ENCODE measurements around the gene CPD.
"Not testable (repeated sequence)": the region's sequence is repeated elsewhere in the genome, so short reads cannot be mapped to it uniquely, and the experiment has no call there.

CPD gene

DNA sequence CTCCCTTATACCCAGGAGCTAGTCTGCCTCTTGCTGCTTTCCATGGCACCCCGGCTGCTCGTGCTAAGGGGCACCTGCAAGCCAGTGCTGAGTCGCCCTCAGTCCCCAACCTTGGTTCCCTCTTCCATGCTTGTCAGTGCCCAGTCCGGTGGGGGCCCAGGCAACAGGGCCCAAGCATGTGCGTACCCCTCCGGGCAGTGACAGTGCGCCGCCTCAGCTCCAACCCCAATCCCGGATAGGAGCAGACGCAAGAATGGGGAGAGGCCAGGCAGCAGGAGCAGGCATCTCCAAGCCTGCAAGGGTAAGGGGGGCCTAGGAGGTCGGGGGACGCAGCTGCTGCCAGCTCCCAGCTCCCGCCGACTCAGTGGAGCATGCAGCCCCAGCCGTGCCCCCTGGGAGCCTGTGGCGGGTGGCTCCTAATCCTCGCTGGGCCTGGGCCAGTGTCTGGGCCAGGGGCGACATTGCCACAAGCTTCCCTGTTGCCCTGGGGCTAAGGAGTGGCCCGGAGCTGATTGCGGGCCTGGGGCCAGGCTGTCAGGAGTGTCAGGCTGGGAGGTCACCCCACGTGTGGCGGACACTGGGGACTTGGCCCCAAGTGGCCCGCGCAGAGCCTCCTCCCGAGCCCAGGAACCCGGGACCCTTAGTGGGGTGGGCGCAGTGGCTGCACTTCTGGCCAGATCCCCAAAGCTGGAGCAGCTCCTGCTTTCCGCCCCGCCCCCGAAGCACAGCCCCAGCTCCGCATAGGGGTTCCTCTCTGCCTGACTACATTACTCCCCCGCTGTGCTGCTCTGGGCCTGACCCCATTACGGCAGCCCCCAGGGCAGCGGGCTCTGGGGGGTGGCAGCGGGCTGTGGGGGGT, 9.8 kb downstream of the CPD start:
- no peak for DNase-seq (ENCODE audit: low read depth)

- no peak for DNase-seq (ENCODE audit: low read depth)
Observed at GRCh38 chr17:30389756-30390300, 11.1 kb downstream of the CPD start.

DNA sequence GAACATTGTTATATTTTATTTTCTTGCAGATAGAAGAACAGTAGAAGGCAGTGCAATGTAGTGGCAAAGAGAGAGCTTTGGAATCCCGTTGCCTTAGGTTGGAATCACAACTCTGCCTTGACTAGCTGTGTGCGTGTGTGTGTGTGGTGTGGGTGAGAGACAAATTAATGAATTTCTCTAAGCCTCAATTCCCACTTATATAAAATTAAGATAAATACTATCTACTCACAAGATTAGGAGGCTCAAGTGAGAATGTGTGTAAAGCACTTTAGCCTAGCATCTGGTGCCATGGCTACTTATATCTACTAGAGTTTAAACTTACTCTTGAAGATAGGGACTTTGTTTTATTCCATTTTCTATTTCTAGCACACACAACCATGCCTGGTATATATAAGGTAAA, 12.8 kb downstream of the CPD start:
- DNase-seq (ENCODE audit: low read depth): no peak

DNA sequence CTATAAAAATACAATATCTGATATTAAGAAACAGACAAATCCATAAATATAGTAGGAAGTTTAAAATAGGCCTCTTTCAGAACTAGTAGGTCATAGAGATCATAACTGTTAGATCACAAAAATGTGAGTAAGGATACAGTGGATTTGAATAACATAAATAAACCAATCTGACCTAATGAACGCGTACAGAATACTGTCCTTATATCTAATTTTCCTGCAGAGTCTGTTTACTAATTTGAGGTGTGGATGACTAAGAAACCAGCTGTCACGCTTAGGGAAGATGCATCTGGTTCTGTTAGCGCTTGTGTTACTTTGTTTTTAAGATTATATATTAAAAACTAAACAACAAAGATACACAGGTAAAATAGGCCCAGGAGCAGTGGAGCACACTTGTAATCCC, 14.8 kb downstream of the CPD start:
- DNase-seq (ENCODE audit: low read depth): no peak

GRCh38 chr17:30393911-30394867, 15.5 kb downstream of the CPD start:
- DNase-seq (ENCODE audit: low read depth): no peak

- DNase-seq (ENCODE audit: low read depth): no peak
Observed at GRCh38 chr17:30395398-30396022, 16.8 kb downstream of the CPD start.

- no peak for DNase-seq (ENCODE audit: low read depth)
Observed at GRCh38 chr17:30396129-30396528, 17.4 kb downstream of the CPD start.

- no peak for DNase-seq (ENCODE audit: low read depth)
Observed at GRCh38 chr17:30396612-30397011, 17.9 kb downstream of the CPD start.

- DNase-seq (ENCODE audit: low read depth): no peak
Observed at GRCh38 chr17:30398328-30399041, 19.8 kb downstream of the CPD start.

- DNase-seq (ENCODE audit: low read depth): no peak
Observed at GRCh38 chr17:30401097-30401496, 22.4 kb downstream of the CPD start.

GRCh38 chr17:30405161-30405560, 26.4 kb downstream of the CPD start:
- no peak for DNase-seq (ENCODE audit: low read depth)

DNA sequence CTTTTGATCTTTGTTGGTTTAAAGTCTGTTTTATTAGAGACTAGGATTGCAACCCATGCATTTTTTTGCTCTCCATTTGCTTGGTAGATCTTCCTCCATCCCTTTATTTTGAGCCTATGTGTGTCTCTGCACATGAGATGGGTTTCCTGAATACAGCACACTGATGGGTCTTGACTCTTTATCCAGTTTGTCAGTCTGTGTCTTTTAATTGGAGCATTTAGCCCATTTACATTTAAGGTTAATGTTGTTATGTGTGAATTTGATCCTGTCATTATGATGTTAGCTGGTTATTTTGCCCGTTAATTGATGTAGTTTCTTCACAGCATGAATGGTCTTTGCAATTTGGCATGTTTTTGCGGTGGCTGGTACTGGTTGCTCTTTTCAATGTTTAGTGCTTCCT, 31.9 kb downstream of the CPD start:
- DNase-seq (ENCODE audit: low read depth): not testable (repeated sequence)

- DNase-seq (ENCODE audit: low read depth): not testable (repeated sequence)
Observed at GRCh38 chr17:30412008-30412496, 33.3 kb downstream of the CPD start.

DNA sequence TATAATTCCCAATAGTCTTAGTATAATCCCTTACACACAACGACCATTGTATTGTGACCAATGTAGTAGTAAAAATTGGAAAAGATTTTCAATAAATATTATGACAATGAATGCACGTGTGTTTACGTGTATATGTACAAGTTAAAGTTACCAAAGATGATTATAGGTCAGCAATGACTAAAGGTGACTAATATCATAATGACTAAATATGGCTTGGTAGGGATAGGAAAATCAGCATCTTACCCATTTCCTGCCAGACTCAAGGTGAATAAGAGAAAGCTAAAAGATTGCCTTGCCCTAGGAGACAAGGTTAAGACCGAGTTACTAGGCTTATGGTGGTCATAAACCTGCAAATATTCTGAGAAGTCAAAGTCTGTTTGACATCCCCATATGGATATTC, 34.4 kb downstream of the CPD start:
- DNase-seq (ENCODE audit: low read depth): no peak

GRCh38 chr17:30414486-30414885, 35.8 kb downstream of the CPD start:
- no peak for DNase-seq (ENCODE audit: low read depth)

- no peak for DNase-seq (ENCODE audit: low read depth)
Observed at GRCh38 chr17:30415491-30415890, 36.8 kb downstream of the CPD start.

DNA sequence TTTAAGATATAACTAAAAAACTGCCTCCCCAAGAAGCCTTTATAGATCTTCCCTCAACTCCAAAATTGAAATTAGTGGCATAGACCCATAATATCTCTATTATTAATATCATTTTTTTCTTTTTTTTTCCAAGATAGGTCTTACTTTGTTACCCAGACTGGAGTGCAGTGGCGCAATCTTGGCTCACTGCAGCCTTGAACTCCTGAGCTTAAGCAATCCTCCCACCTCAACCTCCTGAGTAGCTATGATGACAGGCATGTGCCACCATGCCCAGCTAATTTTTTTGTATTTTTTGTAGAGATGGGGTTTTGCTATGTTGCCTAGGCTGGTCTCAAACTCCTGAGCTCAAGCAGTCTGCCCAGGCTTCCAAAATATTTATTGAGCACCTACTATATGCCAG, 39.3 kb downstream of the CPD start:
- not testable (repeated sequence) for DNase-seq (ENCODE audit: low read depth)

DNA sequence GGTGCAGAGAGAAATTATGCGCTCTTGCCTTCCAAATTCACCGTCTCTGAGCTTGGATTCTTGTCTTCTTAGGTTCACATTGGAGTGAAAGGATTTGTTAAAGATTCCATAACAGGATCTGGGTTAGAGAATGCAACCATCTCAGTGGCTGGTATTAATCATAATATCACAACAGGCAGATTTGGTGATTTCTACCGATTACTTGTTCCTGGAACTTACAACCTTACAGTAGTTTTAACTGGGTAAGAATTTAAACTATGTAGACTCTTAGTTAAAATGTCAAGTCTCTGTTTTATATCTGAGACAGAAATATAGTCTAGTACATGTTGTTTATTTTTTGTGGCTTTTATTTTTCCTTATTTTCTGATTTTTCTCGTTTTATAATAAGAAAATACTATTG, 42.9 kb downstream of the CPD start:
- no peak for DNase-seq (ENCODE audit: low read depth)

DNA sequence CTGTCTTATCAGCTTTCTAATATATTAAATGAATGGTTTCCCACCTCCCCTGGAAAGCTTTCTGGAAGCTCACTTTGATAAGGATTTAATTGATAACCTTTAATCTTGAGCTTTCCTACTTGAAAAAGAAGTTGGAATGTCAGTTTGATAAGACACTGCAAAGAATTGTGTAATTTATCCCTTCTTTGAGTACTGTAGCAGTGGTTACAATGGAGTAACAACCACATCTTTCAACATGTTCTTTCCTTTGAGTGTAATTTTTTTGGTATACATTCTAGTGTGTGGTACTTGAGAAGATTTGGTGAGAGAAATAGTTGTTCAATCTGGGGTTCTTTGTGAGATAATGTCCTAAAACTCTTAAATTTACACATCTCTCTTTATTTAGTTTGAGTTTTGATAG, 43.4 kb downstream of the CPD start:
- no peak for DNase-seq (ENCODE audit: low read depth)

DNA sequence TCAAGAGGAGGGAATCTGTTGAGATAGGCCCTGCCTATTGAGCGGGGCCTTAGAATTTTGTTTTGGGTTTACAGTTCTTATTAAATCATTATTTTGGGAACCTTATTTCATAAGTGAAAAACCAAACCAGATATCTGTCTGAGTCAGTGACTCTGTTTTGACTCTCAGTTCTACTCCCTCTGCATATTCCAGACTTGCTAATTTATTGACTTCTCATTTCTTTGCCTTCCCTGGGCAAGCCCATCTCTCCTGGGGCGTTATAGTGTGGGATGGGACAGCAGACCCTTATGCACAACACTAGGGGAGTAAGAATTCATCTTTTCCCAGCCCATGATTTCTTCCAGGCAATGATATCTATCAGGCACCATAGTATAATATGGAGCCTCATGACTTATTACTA, 45.7 kb downstream of the CPD start:
- no peak for DNase-seq (ENCODE audit: low read depth)

GRCh38 chr17:30426292-30426691, 47.6 kb downstream of the CPD start:
- DNase-seq (ENCODE audit: low read depth): no peak

Data from stimulated activated CD8-positive, alpha-beta memory T cell treated with anti-CD3 and anti-CD28 coated beads, Interleukin-4, amount 100 ng/mL, for 24 hours (primary cell).